ENCODE data around the gene S100A7. TPM values are rescaled to one million over a fixed set of nuclear protein-coding genes. Genes with fewer than 3 reads are reported as not detected.

The S100A7 gene
- polyA plus RNA-seq, 1 experiment = not detected

GRCh38 chr1:153495536-153495935 lies 35.1 kb upstream of the S100A7 start:
- Histone ChIP-seq H3K27me3 (ENCODE audit: control insufficient read depth, insufficient read depth, low read length) (peaks cover 13% of the 10 kb centered on the region), H3K4me3 (ENCODE audit: low read depth, low read length) (no peak overlapping the region), H3K9me3 (ENCODE audit: control insufficient read depth, insufficient read depth, low read length) (no peaks in the 10 kb centered on the region), H3K27ac (ENCODE audit: low read depth, low read length) (no peak overlapping the region)
- ChIA-PET POLR2A (interaction anchor here (0.9 kb wide), 1 partner anchor 132 kb away, joined by 4 read pairs; the partner anchor contains the start of gene S100A13), CTCF (interaction anchor here (0.6 to 13.0 kb wide), 29 partner anchors 10 to 185 kb away, joined by 3 to 354 read pairs (median 5); partner anchors contain the start of genes PGLYRP4, S100A13, S100A16 and S100A9)
- DNase-seq (ENCODE audit: low read depth, low spot score) = no peak
- TF ChIP-seq, protein P1, sequence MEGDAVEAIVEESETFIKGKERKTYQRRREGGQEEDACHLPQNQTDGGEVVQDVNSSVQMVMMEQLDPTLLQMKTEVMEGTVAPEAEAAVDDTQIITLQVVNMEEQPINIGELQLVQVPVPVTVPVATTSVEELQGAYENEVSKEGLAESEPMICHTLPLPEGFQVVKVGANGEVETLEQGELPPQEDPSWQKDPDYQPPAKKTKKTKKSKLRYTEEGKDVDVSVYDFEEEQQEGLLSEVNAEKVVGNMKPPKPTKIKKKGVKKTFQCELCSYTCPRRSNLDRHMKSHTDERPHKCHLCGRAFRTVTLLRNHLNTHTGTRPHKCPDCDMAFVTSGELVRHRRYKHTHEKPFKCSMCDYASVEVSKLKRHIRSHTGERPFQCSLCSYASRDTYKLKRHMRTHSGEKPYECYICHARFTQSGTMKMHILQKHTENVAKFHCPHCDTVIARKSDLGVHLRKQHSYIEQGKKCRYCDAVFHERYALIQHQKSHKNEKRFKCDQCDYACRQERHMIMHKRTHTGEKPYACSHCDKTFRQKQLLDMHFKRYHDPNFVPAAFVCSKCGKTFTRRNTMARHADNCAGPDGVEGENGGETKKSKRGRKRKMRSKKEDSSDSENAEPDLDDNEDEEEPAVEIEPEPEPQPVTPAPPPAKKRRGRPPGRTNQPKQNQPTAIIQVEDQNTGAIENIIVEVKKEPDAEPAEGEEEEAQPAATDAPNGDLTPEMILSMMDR (IDR thresholded peaks at IDR 0.05; ENCODE audit: low read depth, low read length) = no peak

DNA sequence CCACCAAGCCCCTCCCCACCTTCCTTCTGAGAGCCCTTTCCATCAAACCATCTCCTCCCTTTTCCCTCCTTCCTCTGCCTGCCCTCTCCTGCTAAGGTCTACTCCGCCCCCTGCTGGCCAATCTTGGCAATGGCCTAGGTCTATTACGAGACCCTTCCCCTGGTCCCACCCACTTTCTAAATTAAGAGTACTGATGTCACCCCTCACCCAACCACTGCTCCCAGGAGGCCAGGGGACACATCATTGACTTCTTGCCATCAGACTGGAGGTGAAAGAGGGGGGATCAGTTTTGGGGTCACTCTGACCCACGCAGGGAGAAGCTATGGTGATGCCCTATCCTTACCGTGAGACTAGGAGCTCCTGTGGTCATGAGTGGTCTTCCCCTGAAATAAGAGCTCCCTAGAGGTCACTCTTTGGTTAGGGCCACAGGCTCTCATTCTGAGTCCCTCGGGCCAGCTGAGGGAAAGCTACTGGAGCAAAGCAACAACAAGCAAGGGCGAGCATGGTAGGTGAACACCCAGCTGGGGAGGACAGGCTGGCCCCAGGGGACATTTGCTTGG lies 34.6 kb upstream of the S100A7 start:
- Histone ChIP-seq H3K9me3 (ENCODE audit: control insufficient read depth, insufficient read depth, low read length) (no peaks in the 10 kb centered on the region), H3K27me3 (ENCODE audit: control insufficient read depth, insufficient read depth, low read length) (peaks cover 10% of the 10 kb centered on the region), H3K4me3 (ENCODE audit: low read depth, low read length) (no peak overlapping the region), H3K27ac (ENCODE audit: low read depth, low read length) (no peak overlapping the region)
- CTCF ChIA-PET = interaction anchor here (0.6 to 13.0 kb wide), 36 partner anchors 8 to 1391 kb away, joined by 3 to 354 read pairs (median 4); partner anchors contain the start of genes PGLYRP4, S100A13, S100A16 and S100A9
- TF ChIP-seq, protein P1 (IDR thresholded peaks at IDR 0.05; ENCODE audit: low read depth, low read length) = peak; percentile 98
- POLR2A ChIA-PET = interaction anchor here (0.9 kb wide), 1 partner anchor 132 kb away, joined by 4 read pairs; the partner anchor contains the start of gene S100A13
- DNase-seq (ENCODE audit: low read depth, low spot score) = peak; percentile 29

DNA sequence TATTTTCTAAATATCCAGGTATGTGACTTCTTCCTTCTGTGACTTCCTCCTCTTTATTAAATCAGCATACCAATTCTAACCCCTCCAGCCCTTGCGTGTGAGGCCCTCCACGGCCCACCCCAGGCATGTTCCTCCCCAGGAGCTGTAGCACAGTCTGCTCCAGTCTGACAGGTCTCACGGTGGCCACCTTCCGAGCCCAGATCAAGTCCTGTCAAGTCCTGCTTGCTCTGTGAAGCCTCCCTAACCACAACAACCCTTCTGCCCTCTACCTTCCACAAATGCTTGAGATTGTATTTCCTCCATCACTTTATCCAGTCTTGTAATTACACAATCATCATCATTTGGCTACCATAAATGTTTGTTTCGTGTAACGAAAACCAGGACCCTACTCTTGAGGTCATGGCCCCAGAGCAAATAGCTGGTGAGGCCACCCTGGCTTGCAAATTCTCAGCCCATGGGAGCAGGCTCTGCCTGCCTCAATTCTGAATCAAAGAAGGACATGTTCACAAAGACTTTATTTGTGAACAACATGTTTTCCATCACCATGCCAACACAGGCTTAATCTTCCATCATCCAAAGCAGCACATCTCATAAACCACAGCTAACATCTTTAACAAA lies 33.0 kb upstream of the S100A7 start:
- TF ChIP-seq, protein P1 (IDR thresholded peaks at IDR 0.05; ENCODE audit: low read depth, low read length) = no peak
- Histone ChIP-seq H3K4me3 (ENCODE audit: low read depth, low read length) (no peak overlapping the region), H3K9me3 (ENCODE audit: control insufficient read depth, insufficient read depth, low read length) (no peaks in the 10 kb centered on the region), H3K27me3 (ENCODE audit: control insufficient read depth, insufficient read depth, low read length) (peaks cover 4% of the 10 kb centered on the region), H3K27ac (ENCODE audit: low read depth, low read length) (no peak overlapping the region)
- POLR2A ChIA-PET = no interaction called here
- CTCF ChIA-PET = interaction anchor here (0.6 to 13.0 kb wide), 8 partner anchors 8 to 235 kb away, joined by 3 to 354 read pairs (median 7); partner anchors contain the start of genes S100A13 and S100A9
- DNase-seq (ENCODE audit: low read depth, low spot score) = no peak

- peaks cover 14% of the 10 kb centered on the region for H3K27me3 ChIP-seq (ENCODE audit: control insufficient read depth, insufficient read depth, low read length)
- peak overlapping the region; percentile 25 for H3K4me3 ChIP-seq (ENCODE audit: low read depth, low read length)
- POLR2A ChIA-PET = interaction anchor here (0.8 to 1.0 kb wide), 3 partner anchors 16 to 137 kb away, joined by 3 to 5 read pairs (median 4); partner anchors contain the start of gene S100A13
- TF ChIP-seq, protein P1 (IDR thresholded peaks at IDR 0.05; ENCODE audit: low read depth, low read length) = no peak
- CTCF ChIA-PET = interaction anchor here (0.8 to 13.0 kb wide), 3 partner anchors 24 to 137 kb away, joined by 3 to 354 read pairs (median 4); partner anchors contain the start of genes S100A13 and S100A9
- no peaks in the 10 kb centered on the region for H3K9me3 ChIP-seq (ENCODE audit: control insufficient read depth, insufficient read depth, low read length)
- DNase-seq (ENCODE audit: low read depth, low spot score) = peak; percentile 81
- H3K27ac ChIP-seq (ENCODE audit: low read depth, low read length) = peak overlapping the region; percentile 85
Measured at GRCh38 chr1:153490272-153491051, 30.0 kb upstream of the S100A7 start.
